Neural cell (in vitro differentiated cells): Measurements from ENCODE around the gene RHOT2. TPM values are rescaled to one million over a fixed set of nuclear protein-coding genes. Genes with fewer than 3 reads are reported as not detected.

Experiments
- H2AFZ ChIP-seq: fragments of 200-600, 300-800 bp; sonication (generic), shearing (Covaris generic); 2 replicates; pipeline ENCODE4 v1.6.0; 2014; ENCODE audit warnings: low read depth, mild to moderate bottlenecking, antibody characterized with exemption, low read length, moderate library complexity
- H3F3A ChIP-seq: fragments of 200-600 bp; shearing (Covaris generic); 2 replicates; pipeline ENCODE4 v1.6.1; 2016; ENCODE audit warnings: mild to moderate bottlenecking, moderate library complexity, mixed read lengths, antibody characterized with exemption, low read length; ENCODE audit not compliant: insufficient read depth, poor library complexity, severe bottlenecking
- H3K27ac ChIP-seq: fragments of 200-600, 300-800 bp; sonication (generic), shearing (Covaris generic); 2 replicates; pipeline ENCODE4 v1.5.1; 2014; ENCODE audit warnings: mild to moderate bottlenecking, low read length, moderate library complexity
- H3K27me3 ChIP-seq: fragments of 300-800, 200-600 bp; sonication (generic), shearing (Covaris generic); 2 replicates; pipeline ENCODE4 v1.6.0; 2014; ENCODE audit warnings: mild to moderate bottlenecking, low read depth, low read length, moderate library complexity; ENCODE audit not compliant: insufficient read depth
- H3K36me3 ChIP-seq: fragments of 300-800, 200-600 bp; sonication (generic), shearing (Covaris generic); 2 replicates; pipeline ENCODE4 v1.5.1; 2014; ENCODE audit warnings: mild to moderate bottlenecking, antibody characterized with exemption, low read length, moderate library complexity; ENCODE audit not compliant: insufficient read depth
- H3K4me2 ChIP-seq: fragments of 300-800, 200-600 bp; sonication (generic), shearing (Covaris generic); 2 replicates; pipeline ENCODE4 v1.6.0; 2014; ENCODE audit warnings: mild to moderate bottlenecking, low read length
- H3K4me3 ChIP-seq: fragments of 300-800, 200-600 bp; sonication (generic), shearing (Covaris generic); 2 replicates; pipeline ENCODE4 v1.5.1; 2014; ENCODE audit warnings: mild to moderate bottlenecking, low read length, moderate library complexity
- H3K79me2 ChIP-seq: fragments of 200-600 bp; shearing (Covaris generic); replicated peaks from 2 replicates; pipeline ENCODE4 v1.6.0; 2014; ENCODE audit warnings: mild to moderate bottlenecking, low read length, moderate library complexity; ENCODE audit not compliant: insufficient read depth
- H3K9ac ChIP-seq: fragments of 300-800, 200-600 bp; sonication (generic), shearing (Covaris generic); 2 replicates; pipeline ENCODE4 v1.6.1; 2016; ENCODE audit warnings: mild to moderate bottlenecking, low read length, mixed read lengths
- H3K9me2 ChIP-seq: fragments of 200-600 bp; shearing (Covaris generic); 2 replicates; pipeline ENCODE4 v1.6.1; 2016; ENCODE audit warnings: mild to moderate bottlenecking, low read length, mixed read lengths; ENCODE audit not compliant: insufficient read depth
- H3K9me3 ChIP-seq: fragments of 200-600, 300-800 bp; sonication (generic), shearing (Covaris generic); 2 replicates; pipeline ENCODE4 v1.6.1; 2016; ENCODE audit warnings: mild to moderate bottlenecking, mixed run types, low read length, moderate library complexity, mixed read lengths
- H4K20me1 ChIP-seq: fragments of 200-600 bp; shearing (Covaris generic); 2 replicates; pipeline ENCODE4 v1.6.1; 2016; ENCODE audit warnings: mild to moderate bottlenecking, mixed run types; ENCODE audit not compliant: insufficient read depth
- EP300 ChIP-seq: fragments of 450-650 bp; conservative IDR thresholded peaks from 2 replicates; pipeline ENCODE4 v1.6.1; 2014; ENCODE audit warnings: antibody characterized with exemption, mild to moderate bottlenecking, moderate library complexity; ENCODE audit not compliant: poor library complexity, severe bottlenecking
- EZH2 ChIP-seq: fragments of 200-600, 300-800 bp; shearing (Covaris generic), sonication (generic); IDR thresholded peaks from 2 replicates; pipeline ENCODE4 v1.6.1; 2014; ENCODE audit warnings: antibody characterized with exemption, low read length, borderline replicate concordance, mild to moderate bottlenecking; ENCODE audit not compliant: insufficient read depth, poor library complexity, severe bottlenecking
- MXI1 ChIP-seq: fragments of 450-650 bp; conservative IDR thresholded peaks from 2 replicates; pipeline ENCODE4 v1.6.1; 2014; ENCODE audit warnings: antibody characterized with exemption, mild to moderate bottlenecking; ENCODE audit not compliant: poor library complexity, severe bottlenecking
- POLR2AphosphoS5 ChIP-seq: IDR thresholded peaks from 2 replicates; pipeline ENCODE4 v1.6.1; 2012
- RAD21 ChIP-seq: fragments of 450-650 bp; conservative IDR thresholded peaks from 2 replicates; pipeline ENCODE4 v1.6.1; 2014; ENCODE audit warnings: antibody characterized with exemption, mild to moderate bottlenecking, moderate library complexity
- SMC3 ChIP-seq: fragments of 450-650 bp; conservative IDR thresholded peaks from 2 replicates; pipeline ENCODE4 v1.6.1; 2014; ENCODE audit warnings: antibody characterized with exemption, mild to moderate bottlenecking, moderate library complexity; ENCODE audit not compliant: poor library complexity
- TAF1 ChIP-seq: IDR thresholded peaks from 2 replicates; pipeline ENCODE4 v1.6.1; 2012; ENCODE audit warnings: low read depth
- polyA plus RNA-seq: library from polyadenylated mRNA; depleted of rRNA; stranded (reverse); fragments of >200 nt; gene quantifications from 2 replicates; pipeline ENCODE4 v1.2.3, GENCODE V29; 2014
- TF ChIP-seq, protein P1 (sequence below): fragments of 450-650 bp; IDR thresholded peaks from 2 replicates; pipeline ENCODE4 v1.5.1; 2014; ENCODE audit warnings: antibody characterized with exemption, mild to moderate bottlenecking, moderate library complexity; ENCODE audit not compliant: poor library complexity, severe bottlenecking
- TF ChIP-seq, protein P2 (sequence below): IDR thresholded peaks from 2 replicates; pipeline ENCODE4 v1.6.1; 2012; ENCODE audit warnings: borderline replicate concordance

RHOT2 gene
- polyA plus RNA-seq, 1 donor from 2014 or later, result 132 TPM

DNA sequence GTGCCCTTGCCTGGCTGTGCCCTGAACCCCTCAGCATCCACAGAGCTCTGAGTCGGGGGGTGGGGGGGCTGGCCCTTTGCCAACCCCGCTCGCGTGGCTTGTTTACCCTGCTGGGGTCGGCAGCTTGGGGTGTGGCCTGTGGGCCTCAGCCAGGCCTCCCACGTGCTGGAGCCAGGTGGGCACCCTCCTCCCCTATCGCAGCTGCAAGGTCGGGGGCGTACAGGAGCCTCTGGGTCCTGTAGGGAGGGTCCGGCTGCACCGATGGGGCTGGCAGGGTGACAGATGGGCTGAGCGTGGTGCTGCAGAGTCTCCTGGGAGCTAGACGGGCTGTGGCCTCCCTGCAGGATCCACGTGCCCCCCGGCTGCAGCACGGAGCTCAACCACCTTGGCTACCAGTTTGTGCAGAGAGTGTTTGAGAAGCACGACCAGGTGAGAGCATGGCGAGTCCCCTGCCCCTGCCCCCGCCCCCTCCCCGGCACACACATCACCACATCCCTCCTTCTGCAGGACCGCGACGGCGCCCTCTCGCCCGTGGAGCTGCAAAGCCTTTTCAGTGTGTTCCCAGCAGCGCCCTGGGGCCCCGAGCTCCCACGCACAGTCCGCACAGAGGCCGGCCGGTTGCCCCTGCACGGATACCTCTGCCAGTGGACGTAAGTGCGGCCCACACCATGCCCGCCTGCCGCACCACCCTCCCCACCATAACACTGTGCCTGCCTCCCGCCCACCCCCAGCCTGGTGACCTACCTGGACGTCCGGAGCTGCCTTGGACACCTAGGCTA lies 3.6 kb downstream of the RHOT2 start:
- Histone ChIP-seq H3K4me3 (no peak overlapping the region), H3K9ac (no peak overlapping the region), H3F3A (no peaks in the 10 kb centered on the region), H3K36me3 (no peaks in the 10 kb centered on the region), H2AFZ (no peak overlapping the region), H4K20me1 (no peaks in the 10 kb centered on the region), H3K27me3 (peaks cover 3% of the 10 kb centered on the region), H3K27ac (no peak overlapping the region), H3K79me2 (peaks cover 9% of the 10 kb centered on the region), H3K9me3 (no peaks in the 10 kb centered on the region), H3K9me2 (no peaks in the 10 kb centered on the region), H3K4me2 (no peak overlapping the region)
- no peak for TF ChIP-seq EP300
- TF ChIP-seq, protein P1, sequence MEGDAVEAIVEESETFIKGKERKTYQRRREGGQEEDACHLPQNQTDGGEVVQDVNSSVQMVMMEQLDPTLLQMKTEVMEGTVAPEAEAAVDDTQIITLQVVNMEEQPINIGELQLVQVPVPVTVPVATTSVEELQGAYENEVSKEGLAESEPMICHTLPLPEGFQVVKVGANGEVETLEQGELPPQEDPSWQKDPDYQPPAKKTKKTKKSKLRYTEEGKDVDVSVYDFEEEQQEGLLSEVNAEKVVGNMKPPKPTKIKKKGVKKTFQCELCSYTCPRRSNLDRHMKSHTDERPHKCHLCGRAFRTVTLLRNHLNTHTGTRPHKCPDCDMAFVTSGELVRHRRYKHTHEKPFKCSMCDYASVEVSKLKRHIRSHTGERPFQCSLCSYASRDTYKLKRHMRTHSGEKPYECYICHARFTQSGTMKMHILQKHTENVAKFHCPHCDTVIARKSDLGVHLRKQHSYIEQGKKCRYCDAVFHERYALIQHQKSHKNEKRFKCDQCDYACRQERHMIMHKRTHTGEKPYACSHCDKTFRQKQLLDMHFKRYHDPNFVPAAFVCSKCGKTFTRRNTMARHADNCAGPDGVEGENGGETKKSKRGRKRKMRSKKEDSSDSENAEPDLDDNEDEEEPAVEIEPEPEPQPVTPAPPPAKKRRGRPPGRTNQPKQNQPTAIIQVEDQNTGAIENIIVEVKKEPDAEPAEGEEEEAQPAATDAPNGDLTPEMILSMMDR, result no peak
- TF ChIP-seq POLR2AphosphoS5, result no peak
- no peak for TF ChIP-seq MXI1
- TF ChIP-seq EZH2, result no peak
- no peak for TF ChIP-seq RAD21
- TF ChIP-seq SMC3, result no peak

DNA sequence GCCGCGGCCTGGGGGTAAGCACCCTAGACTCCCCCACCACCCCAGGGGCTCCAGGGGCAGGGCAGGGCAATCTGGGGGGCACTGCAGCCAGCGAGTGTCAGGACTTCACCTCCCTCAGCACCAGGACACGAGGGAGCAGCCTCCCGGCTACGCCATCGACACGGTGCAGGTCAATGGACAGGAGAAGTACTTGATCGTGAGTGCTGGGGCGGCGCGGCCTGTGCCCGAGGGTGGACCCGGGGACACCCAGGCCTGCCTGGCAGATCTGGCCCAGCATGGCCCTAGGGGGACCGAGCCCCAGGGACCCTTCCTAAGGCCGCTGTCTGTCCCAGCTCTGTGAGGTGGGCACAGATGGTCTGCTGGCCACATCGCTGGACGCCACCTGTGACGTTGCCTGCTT lies 4.4 kb downstream of the RHOT2 start:
- Histone ChIP-seq H3K9me3 (no peaks in the 10 kb centered on the region), H3K4me2 (no peak overlapping the region), H3F3A (no peaks in the 10 kb centered on the region), H3K9me2 (no peaks in the 10 kb centered on the region), H4K20me1 (no peaks in the 10 kb centered on the region), H3K27me3 (peaks cover 3% of the 10 kb centered on the region), H3K79me2 (peaks cover 9% of the 10 kb centered on the region), H3K36me3 (no peaks in the 10 kb centered on the region), H2AFZ (no peak overlapping the region), H3K4me3 (no peak overlapping the region), H3K27ac (no peak overlapping the region), H3K9ac (no peak overlapping the region)
- TF ChIP-seq EZH2 (no peak), EP300 (no peak), MXI1 (no peak), POLR2AphosphoS5 (no peak), TAF1 (no peak), RAD21 (no peak), SMC3 (no peak)
- TF ChIP-seq, protein P1, result no peak
- TF ChIP-seq, protein P2, sequence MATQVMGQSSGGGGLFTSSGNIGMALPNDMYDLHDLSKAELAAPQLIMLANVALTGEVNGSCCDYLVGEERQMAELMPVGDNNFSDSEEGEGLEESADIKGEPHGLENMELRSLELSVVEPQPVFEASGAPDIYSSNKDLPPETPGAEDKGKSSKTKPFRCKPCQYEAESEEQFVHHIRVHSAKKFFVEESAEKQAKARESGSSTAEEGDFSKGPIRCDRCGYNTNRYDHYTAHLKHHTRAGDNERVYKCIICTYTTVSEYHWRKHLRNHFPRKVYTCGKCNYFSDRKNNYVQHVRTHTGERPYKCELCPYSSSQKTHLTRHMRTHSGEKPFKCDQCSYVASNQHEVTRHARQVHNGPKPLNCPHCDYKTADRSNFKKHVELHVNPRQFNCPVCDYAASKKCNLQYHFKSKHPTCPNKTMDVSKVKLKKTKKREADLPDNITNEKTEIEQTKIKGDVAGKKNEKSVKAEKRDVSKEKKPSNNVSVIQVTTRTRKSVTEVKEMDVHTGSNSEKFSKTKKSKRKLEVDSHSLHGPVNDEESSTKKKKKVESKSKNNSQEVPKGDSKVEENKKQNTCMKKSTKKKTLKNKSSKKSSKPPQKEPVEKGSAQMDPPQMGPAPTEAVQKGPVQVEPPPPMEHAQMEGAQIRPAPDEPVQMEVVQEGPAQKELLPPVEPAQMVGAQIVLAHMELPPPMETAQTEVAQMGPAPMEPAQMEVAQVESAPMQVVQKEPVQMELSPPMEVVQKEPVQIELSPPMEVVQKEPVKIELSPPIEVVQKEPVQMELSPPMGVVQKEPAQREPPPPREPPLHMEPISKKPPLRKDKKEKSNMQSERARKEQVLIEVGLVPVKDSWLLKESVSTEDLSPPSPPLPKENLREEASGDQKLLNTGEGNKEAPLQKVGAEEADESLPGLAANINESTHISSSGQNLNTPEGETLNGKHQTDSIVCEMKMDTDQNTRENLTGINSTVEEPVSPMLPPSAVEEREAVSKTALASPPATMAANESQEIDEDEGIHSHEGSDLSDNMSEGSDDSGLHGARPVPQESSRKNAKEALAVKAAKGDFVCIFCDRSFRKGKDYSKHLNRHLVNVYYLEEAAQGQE, result no peak
